Stimulated activated CD8-positive, alpha-beta memory T cell treated with anti-CD3 and anti-CD28 coated beads, Interleukin-12 subunit alpha, Interleukin-12 subunit beta, amount 100 ng/mL, for 4 hours (primary cell): ENCODE measurements around the gene MOB3A.
"Not testable (repeated sequence)": the region's sequence is repeated elsewhere in the genome, so short reads cannot be mapped to it uniquely, and the experiment has no call there.

Experiments
- DNase-seq: peaks from one replicate; pipeline ENCODE4 v3.0.0-alpha.2; 2020; ENCODE audit warnings: low read depth

The MOB3A gene

DNA sequence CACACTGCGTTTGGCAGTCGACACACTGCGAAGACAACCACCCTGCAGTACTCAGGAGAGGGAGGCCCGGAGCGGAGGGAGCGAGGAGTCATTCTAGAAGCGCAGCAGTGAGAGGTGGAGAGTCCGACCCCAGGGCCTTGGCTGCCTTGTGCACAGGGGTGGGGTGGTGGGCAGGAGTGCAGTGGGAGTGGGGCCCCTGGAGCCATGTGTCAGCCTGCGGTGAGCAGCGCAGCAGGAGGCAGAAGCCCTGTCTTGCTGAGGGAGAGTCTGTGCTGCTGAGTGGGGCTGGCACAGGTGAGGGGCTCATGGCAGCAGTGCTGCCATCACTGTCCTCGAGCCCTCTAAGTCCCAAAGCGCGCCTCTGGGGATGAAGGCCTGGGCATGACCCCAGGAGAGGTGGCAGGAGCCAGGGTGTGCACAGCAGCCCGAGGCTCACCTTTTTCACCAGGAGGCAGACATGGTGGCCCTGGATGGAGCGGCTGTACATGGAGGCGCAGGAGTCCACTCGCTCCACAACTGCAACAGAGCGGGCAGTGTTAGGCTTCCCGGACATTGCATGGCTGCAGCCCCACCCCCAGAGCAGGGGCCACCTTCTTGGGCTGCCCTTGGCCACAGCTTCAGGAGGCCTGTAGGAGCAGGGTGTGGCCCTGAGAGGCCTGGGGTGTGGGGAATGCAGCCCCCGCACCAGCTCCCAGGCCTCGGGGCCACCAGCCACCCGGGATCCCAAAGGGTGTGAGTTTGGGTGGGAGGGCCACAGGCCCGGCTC, 12.3 kb upstream of the MOB3A start:
- no peak for DNase-seq

- no peak for DNase-seq
Observed at GRCh38 chr19:2103045-2103707, 7.0 kb upstream of the MOB3A start.

- DNase-seq = no peak
Observed at GRCh38 chr19:2101417-2102335, 5.5 kb upstream of the MOB3A start.

DNA sequence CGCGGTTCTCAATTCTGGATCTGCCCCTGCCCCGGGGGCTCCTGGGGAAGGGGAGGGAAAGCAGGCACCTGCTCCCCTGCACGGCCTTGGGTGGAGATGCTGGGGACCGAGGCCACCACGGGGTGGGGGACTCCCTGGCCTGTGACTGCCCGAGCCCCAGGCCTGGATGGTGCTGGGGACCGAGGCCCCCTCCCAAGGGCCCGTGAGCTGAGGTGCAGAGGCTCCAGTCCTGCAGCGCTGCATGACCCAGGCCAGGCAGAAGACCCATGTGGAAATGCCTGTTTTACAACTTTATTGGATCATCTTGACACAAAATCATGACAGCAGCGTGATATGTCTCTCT, 4.6 kb upstream of the MOB3A start:
- no peak for DNase-seq

DNA sequence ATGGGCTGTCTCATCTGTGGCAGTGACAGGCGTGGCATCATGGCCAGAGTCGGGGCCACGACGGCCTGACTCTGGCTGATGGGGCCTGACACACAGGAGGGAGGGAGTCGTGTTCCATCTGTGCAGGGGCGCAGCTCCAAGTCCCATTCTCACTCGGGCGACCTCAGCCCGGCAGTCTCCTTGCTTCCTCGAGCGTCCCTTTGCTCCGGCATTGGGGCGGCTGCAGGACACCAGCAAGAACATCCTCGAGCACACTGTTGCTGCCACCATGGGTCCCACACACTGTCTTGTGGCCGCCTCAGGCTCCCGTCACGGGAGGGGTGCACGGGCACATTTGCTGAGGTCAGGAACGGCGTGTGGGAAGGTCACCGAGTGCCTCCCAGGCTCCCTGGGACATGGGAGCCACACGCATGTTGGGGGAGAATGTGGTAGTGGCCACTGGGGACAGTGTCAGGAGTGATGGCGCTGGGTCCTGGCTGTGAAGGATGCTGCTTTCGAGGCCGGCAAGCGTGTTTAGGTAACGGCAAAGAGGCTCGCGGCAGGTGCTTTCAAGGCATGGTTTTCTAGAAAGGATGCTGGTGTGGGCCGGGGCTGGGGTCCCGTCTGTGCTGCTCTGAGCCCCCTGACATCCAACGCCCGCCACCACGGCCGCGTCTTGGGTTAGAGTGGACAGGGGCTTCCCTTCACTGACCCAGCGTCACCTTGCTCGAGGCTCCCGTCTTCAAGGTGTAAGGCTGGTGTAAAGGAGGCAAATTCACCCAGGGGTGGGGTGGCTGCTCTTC, 4.0 kb upstream of the MOB3A start:
- DNase-seq = no peak

DNA sequence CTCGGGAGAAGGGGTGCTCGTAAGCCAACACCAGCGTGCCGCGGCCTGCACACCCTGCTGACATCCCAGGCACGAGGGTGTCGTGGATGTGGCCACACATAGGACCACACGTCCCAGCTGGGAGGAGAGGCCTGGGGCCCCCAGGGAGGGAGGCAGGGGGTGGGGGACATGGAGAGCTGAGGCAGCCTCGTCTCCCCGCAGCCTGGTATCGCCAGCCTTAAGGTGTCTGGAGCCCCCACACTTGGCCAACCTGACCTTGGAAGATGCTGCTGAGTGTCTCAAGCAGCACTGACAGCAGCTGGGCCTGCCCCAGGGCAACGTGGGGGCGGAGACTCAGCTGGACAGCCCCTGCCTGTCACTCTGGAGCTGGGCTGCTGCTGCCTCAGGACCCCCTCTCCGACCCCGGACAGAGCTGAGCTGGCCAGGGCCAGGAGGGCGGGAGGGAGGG, 3.0 kb upstream of the MOB3A start:
- DNase-seq = no peak

GRCh38 chr19:2097886-2098327, 1.8 kb upstream of the MOB3A start:
- no peak for DNase-seq

DNA sequence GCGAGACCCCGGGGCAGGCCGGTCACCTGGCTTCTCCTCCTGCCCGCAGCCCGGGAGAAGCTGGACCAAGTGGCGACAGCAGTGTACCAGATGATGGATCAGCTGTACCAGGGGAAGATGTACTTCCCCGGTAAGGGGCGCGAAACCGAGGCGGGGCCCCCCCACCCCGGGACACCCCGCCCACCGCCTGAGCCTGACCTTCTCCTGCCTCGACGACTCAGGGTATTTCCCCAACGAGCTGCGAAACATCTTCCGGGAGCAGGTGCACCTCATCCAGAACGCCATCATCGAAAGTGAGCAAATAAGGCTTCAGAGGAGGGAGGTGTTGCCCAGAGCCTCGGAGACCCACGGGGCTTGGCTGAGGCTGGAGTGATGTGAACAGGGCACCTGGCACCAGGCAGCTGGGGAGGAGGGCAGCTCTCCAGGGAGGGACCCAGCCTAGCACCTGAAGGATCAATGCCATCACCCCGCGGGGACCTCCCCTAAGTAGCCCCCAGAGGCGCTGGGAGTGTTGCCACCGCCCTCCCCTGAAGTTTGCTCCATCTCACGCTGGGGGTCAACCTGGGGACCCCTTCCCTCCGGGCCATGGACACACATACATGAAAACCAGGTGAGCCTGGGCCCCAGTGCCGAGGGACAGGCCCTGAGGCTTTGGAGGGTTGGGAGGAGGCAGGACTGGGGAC, 1.2 kb upstream of the MOB3A start:
- DNase-seq = no peak

GRCh38 chr19:2096480-2097202, 515 bp upstream of the MOB3A start, which contains the start of gene IZUMO4:
Gene IZUMO4, plus strand, starts transcription at chr19:2096915. Its CDS starts 31 bp downstream, at chr19:2096946.
- peak; percentile 100 for DNase-seq

DNA sequence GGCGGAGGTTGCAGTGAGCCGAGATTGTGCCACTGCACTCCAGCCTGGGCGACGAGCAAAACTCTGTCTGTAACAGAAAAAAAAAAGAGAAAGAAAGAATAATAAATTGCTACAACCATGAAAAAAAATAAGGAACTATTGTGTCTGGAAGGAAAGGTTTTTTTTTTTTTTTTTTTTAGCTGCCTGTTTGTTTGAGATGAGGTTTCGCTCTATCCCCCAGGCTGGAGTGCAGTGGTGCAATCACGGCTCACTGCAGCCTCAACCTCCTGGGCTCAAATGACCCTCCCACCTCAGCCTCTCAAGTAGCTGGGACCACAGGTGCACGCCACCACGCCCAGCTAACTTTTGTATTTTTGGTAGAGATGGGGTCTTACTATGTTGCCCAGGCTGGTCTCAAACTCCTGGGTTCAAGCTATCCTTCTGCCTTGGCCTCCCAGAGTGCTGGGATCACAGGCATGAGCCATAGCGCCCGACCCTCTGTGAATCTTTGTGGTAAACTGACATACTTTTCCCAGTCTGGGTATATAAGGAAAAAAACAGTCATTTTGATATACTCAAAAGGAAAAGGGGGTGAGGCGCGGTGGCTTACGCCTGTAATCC, 4.1 kb downstream of the MOB3A start:
- not testable (repeated sequence) for DNase-seq

DNA sequence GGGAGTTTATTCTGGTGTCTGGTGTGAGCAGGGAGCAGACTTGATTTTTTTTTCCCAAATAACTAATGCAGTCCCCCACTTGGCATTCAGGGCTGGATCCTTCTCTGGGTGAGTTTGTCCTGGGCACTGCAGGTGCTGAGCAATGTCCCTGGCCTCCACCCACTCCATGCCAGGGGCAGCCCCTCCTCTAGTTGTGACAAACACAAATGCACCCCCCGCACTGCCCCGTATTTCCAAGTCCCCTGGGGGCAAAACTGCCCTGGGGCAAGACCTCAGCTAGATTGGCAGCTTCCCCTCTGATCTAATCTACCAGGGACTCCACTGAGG, 6.4 kb downstream of the MOB3A start:
- no peak for DNase-seq

DNA sequence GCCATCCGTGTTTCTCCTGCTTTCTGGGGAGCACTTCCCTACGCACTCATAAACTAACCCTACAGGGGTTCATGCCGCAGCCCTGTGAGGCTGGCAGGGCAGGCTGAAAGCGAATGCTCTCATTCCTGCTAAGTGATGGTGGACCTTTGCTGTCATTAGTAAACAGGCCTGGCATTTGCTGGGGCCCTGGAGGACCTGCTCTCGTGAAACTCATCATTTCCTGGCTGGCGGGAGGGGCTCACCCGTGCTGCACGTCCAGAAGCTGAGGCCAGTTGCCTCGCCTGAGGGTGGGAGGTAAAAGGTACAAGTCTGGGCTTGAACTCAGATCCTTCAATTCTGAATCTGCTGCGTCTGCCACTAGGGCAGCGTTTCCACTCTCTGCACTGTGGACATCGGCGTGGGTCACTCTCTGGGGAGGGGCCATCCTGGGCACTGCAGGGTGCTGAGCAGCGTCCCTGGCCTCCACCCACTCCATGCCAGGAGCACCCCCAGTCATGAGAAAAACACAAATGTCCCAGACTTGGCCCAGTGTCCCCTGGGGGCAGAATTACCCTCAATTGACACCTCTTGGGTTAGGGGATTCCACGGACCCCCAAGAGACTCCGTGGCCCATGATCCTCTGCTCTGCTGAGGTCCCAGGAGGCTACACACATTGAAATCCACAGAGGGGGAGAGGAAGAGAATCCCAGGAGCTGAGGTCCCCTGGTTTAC, 7.0 kb downstream of the MOB3A start:
- no peak for DNase-seq

- no peak for DNase-seq
Observed at GRCh38 chr19:2087621-2088100, 8.5 kb downstream of the MOB3A start.

DNA sequence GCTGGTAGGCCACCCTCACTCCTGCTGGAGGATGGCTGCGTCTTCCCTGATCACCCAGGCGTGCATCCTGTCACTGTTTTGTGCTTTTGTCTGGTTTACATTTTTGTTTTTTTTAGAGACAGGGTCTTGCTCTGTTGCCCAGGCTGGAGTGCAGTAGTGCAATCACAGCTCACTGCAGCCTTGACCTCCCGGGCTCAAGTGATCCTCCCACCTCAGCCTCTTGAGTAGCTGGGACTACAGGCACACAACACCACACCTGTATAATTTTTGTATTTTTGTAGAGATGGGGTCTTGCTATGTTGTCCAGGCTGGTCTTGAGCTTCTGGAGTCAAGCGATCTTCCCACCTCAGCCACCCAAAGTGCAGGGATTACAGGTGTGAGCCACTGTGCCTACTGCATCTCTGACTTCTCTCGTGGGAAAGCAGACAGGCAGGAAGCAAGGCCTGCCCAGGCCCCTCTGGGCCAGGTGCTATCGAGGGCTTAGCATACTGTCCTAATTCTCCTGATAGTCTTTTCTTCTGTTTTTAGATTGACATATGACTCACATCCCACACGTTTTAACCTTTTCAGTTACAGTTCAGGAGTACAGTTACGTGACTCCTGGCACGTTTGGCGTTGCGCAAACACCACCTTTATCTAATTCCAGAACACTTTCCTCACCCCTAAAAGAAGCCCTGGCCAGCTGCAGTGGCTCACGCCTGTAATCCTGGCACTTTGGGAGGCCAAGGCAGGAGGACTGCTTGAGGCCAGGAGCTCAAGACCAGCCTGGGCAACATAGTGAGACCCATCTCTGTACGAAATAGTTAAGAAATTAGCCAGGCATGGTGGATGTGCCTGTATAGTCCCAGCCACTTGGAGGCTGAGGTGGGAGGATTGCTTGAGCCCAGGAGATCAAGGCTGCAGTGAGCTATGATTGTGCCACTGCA, 9.2 kb downstream of the MOB3A start:
- DNase-seq = not testable (repeated sequence)

DNA sequence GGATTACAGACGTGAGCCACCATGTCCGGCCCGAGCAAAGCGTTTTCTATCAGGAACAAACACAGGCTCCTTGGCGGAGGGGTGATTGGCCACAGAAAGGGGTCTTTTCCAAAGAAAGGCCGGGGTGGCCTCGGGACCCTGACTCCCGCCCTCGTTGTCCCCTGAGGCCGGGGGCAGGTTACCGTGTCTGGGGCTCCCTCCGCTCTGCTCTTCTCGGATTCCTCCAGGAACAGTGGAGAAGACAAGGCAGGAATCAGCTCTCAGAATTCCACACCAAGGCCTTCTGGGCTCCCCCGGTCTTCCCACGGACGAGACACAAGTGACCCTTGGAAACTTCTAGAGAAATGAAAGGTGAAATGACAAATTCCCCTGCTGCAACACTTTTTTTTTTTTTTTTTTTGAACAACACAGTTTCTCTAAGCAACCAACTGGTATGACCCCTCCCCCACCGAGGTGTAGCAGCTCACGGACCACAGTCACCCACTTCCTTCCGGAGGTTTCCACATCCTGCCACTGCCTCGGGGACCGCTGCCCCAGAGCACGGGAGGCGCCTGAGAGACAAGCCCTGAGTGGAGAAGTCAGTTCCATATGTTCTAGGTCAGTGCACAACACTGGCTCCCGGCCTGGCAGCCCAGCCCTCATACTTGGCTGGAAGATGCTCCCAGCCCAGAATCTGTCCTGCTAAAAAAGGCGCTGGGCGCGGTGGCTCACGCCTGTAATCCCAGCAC, 11.0 kb downstream of the MOB3A start:
- DNase-seq = peak; percentile 86

DNA sequence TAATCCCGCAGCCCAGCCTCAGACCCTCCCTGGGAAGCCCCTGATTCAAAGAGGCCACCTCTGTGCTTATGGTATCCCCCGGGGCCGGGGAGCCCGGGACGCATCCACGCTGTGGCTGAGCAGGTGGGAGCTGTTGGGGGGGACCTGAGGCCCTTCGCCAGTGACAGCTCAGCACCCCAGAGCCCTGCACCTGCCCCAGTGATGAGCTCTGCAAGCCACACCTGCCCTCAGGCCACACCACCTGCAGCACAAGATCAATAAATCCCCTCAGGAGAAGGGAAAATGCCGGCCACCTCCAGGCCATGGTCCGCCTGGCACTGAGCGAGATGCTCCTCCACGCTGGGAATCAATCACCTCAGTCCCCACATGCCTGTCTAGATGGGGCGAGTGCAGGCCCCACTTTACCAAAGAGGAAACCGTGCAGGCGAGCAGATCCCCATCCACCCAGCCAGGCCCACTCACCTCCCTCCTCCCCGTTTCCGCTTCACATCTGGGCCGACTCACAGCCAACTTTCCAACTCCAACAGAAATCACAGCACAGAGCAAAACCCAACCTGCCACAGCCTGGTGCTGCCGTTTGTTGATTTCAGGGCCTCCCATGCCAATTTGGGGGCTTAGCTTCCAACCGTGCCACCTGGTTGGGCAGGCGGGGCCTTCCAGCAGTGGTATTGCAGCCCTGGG, 12.8 kb downstream of the MOB3A start:
- DNase-seq = peak; percentile 50
